GM12872 (cell line): Measurements from ENCODE around the gene MRPL21.

Experiments used
- TF ChIP-seq, protein P1 (sequence below): IDR thresholded peaks from 3 replicates; pipeline ENCODE4 v1.5.1; 2011; ENCODE audit warnings: low read depth, mild to moderate bottlenecking, low read length, moderate library complexity; ENCODE audit not compliant: insufficient read depth

Gene MRPL21

DNA sequence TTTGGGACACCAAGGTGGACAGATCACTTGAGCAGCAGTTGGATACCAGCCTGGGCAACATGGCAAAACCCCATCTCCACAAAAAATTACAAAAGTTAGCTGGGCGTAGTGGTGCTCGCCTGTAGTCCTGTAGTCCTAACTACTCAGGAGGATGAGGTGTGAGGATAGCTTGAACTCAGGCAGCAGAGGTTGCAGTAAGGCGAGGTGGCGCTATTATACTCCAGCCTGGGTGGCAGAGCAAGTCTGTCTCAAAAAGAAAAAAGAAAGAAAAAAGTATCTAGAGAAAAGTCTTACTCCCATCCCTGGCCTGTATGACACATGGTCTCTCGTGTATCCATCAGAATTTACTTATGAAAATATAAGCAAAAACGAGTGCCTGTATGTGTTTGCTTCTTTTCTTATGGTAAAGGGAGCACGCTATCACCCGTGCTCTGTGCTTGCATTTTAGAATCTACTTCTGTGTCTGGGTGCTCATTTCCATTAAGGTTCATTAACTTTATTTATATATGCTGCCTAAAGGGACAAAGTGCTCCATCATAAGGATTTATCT lies 46.5 kb downstream of the MRPL21 start:
- TF ChIP-seq, protein P1, sequence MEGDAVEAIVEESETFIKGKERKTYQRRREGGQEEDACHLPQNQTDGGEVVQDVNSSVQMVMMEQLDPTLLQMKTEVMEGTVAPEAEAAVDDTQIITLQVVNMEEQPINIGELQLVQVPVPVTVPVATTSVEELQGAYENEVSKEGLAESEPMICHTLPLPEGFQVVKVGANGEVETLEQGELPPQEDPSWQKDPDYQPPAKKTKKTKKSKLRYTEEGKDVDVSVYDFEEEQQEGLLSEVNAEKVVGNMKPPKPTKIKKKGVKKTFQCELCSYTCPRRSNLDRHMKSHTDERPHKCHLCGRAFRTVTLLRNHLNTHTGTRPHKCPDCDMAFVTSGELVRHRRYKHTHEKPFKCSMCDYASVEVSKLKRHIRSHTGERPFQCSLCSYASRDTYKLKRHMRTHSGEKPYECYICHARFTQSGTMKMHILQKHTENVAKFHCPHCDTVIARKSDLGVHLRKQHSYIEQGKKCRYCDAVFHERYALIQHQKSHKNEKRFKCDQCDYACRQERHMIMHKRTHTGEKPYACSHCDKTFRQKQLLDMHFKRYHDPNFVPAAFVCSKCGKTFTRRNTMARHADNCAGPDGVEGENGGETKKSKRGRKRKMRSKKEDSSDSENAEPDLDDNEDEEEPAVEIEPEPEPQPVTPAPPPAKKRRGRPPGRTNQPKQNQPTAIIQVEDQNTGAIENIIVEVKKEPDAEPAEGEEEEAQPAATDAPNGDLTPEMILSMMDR: no peak

DNA sequence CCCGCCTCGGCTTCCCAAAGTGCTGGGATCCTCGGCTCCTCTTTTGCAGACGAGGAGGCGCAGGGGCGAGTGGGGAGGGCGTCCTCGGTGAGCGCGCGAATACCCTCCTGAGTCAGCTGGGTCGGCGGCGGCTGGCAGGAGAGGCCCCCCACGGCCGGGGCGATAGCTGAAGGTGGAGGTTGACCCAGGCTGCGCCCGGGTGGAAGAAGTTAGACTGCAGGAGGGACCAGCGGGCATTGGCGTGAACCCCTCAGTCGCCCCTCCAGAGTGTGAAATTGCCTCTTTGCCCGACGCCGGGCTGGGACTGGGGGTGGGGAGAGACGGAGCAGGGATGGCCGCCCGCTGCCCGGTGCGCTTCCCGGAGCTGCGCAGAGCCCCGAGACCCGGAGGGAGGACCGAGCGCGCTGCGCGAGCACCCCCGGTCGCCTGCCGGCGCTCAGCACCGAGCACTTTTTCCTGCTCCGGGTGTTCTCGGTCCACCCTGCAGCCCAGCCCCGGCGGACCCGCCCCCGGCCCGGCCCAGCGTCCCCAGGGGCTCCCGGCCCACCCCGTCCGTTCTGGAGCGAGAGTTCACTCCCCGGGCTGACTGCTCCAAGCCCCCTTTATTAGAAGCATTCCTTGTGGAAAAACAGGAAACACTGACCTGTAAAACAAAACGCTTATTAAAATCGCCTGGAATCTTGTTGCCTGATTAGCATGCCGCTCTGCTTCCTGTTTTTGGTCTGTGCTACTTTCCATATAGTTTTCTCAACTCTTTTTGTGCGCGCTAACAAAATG lies 48.2 kb downstream of the MRPL21 start:
- TF ChIP-seq, protein P1: no peak

DNA sequence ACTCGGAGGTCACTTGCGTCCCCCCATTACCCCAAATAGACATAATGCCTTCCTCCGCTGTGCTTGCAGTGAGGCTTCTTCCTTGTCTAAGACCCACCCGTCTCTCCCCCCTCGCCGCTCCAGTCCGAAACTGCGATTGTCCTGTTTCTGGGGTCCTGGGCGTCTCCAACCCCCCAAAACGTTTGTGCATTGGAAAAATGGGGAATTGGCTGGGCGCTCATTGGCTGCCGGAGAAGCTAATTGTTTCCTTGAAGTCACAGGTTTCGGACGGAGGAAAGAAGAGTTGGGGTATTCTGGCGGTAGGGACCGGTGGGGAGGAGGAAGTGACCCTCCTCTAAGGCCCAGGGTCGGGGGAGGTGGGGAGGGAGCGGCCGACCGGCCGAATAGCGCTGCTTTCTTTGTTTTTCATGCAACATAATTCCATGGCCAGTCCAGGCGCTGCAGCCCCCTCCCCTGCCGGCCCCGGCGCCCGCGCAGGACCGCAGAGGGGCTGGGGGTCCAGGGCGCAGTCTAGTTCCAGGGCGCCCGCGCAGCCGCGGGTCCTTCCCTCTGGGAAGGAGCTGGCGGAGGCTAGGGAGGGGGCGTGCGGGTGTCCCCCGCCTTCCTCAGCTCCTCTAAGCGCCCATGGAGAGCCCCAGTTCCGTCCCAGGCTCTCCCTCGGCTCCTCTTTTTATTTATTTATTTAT lies 49.2 kb downstream of the MRPL21 start:
- TF ChIP-seq, protein P1: no peak

DNA sequence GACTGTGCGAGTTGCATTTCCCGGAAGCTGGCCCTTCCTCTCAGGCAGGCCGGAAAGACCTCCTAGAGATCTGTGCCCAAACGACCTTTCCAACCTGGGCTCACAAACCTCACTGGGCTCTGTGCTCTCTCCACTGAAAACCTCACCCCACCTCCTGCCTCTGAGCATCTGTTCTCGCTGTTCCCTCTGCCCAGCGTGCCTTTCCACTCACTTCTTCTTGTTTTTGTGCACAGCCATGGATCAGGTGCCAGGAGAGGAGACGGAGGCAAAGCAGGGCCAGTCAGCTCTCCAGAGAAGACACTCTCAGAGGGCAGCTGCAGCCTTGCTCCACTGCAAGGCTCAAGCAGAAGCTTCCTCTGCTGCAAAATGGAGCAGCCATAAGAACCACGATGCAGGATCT lies 51.0 kb downstream of the MRPL21 start:
- TF ChIP-seq, protein P1: no peak

DNA sequence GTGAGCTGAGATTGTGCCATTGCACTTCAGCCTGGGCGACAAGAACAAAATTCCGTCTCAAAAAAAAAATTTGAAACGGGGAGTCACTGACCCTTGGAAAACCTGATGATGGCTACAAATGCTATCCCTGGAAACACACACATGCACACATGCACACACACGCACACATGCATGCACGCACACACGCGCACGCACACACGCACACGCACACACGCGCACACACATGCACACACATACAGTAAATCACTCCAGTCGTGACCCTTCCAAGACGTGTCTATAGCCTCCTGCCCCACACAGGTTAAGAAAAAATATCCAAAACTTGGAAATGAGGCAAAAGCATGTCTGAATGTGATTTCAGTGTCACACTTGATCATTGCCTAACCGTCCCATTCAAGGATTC lies 55.2 kb downstream of the MRPL21 start:
- TF ChIP-seq, protein P1: no peak

DNA sequence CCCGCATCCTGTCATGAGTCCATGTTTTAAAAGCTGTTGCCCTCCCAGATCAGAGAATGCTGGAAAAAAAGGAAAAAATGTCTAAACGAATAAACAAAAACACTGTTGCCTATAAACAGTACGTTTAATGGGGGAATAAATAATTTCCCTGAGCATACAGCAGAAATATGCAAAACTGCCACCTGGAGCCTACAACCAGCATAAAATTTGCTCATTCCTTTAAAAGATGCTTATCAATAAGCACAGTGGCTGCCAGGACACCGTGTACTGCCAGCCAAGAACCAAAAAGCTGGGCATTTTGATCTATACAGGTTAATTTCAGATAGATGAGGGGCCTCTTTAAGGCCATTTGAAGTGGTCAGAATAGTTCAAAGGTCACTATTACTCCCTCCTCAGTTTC lies 56.2 kb downstream of the MRPL21 start:
- TF ChIP-seq, protein P1: no peak

DNA sequence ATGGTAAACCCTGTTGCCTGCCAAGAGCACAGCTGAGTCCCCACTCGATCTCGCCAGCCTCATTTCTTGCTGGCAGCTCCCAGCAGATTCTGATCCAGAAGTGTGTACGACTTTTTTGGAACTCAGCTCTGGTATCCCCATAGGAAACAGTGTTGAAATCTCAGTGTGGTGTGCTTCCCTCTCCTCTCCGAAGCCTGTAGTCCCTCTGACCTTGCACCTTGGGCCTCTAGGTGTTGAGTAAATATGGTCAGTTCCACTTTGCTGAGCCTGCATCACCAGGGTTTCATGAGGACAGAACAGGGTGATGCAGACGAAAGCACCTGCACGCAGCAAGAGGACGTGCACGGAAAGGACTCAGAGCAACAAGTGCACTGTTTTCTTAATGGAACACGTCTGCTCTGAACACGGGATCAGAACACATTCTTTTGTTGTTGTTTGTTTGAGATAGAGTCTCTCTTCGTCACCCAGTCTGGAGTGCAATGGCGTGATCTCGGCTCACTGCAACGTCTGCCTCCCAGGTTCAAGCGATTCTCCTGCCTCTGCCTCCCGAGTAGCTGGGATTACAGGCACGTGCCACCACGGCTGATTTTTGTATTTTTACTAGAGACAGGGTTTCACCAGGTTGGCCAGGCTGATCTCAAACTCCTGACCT lies 58.2 kb downstream of the MRPL21 start:
- TF ChIP-seq, protein P1: no peak
